MV-4-11 (cell line): ENCODE data around the gene AUTS2.

Source experiments
- DNase-seq: peaks from one replicate; lab custom pipeline; 2025; lab: John Stamatoyannopoulos, UW

The AUTS2 gene

GRCh38 chr7:70132852-70133690, 534.8 kb downstream of the AUTS2 start:
- no peak for DNase-seq

GRCh38 chr7:70134029-70134770, 535.9 kb downstream of the AUTS2 start:
- no peak for DNase-seq

GRCh38 chr7:70135656-70136055, 537.4 kb downstream of the AUTS2 start:
- DNase-seq = no peak

- DNase-seq = no peak
Observed at GRCh38 chr7:70137126-70137525, 538.9 kb downstream of the AUTS2 start.

GRCh38 chr7:70142247-70142932, 544.1 kb downstream of the AUTS2 start:
- DNase-seq = no peak

- no peak for DNase-seq
Observed at GRCh38 chr7:70143075-70144044, 545.1 kb downstream of the AUTS2 start.

- DNase-seq = no peak
Observed at GRCh38 chr7:70148997-70149396, 550.7 kb downstream of the AUTS2 start.

GRCh38 chr7:70152313-70152712, 554.0 kb downstream of the AUTS2 start:
- no peak for DNase-seq

- DNase-seq = no peak
Observed at GRCh38 chr7:70153933-70154332, 555.7 kb downstream of the AUTS2 start.

- DNase-seq = no peak
Observed at GRCh38 chr7:70154521-70155180, 556.4 kb downstream of the AUTS2 start.

GRCh38 chr7:70156057-70156456, 557.8 kb downstream of the AUTS2 start:
- DNase-seq = no peak

- no peak for DNase-seq
Observed at GRCh38 chr7:70159121-70159520, 560.8 kb downstream of the AUTS2 start.

GRCh38 chr7:70165477-70166170, 567.3 kb downstream of the AUTS2 start:
- DNase-seq = no peak

- DNase-seq = no peak
Observed at GRCh38 chr7:70171369-70171920, 573.2 kb downstream of the AUTS2 start.

- no peak for DNase-seq
Observed at GRCh38 chr7:70177166-70177565, 578.9 kb downstream of the AUTS2 start.

- peak; percentile 36 for DNase-seq
Observed at GRCh38 chr7:70178211-70178610, 579.9 kb downstream of the AUTS2 start.

- peak; percentile 44 for DNase-seq
Observed at GRCh38 chr7:70178787-70179186, 580.5 kb downstream of the AUTS2 start.

- no peak for DNase-seq
Observed at GRCh38 chr7:70182521-70182920, 584.2 kb downstream of the AUTS2 start.

- no peak for DNase-seq
Observed at GRCh38 chr7:70183278-70183677, 585.0 kb downstream of the AUTS2 start.
